HG03460 (cell line): ENCODE data around the gene RBM4B.

Experiments
- ATAC-seq: cut with Tn5 transposase; IDR thresholded peaks from one replicate; pipeline ENCODE4 v1.9.1; 2021; ENCODE audit not compliant: unreplicated experiment

Gene RBM4B

DNA sequence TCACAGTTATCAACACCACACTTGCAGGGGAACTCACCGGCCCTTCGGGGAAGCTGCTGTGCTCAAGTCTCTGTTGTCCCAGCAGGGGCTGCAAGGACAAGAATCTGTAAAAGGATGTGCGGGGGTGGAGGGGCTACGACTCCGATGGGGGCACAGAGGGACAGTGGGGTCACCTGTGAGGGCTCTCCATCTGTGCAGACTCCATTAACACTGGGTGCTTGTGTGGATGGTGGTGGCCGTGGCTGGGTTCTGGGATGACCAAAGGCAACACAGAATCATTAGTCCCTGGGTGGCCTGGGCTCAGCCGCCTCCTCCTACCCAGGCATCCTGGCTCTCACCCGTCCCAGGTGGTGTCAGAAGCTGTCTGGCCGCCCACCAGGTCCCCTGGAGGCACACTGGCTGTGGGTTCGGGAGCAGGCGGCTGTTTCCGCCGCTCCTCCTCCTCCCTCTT, 10.2 kb upstream of the RBM4B start:
- no peak for ATAC-seq

DNA sequence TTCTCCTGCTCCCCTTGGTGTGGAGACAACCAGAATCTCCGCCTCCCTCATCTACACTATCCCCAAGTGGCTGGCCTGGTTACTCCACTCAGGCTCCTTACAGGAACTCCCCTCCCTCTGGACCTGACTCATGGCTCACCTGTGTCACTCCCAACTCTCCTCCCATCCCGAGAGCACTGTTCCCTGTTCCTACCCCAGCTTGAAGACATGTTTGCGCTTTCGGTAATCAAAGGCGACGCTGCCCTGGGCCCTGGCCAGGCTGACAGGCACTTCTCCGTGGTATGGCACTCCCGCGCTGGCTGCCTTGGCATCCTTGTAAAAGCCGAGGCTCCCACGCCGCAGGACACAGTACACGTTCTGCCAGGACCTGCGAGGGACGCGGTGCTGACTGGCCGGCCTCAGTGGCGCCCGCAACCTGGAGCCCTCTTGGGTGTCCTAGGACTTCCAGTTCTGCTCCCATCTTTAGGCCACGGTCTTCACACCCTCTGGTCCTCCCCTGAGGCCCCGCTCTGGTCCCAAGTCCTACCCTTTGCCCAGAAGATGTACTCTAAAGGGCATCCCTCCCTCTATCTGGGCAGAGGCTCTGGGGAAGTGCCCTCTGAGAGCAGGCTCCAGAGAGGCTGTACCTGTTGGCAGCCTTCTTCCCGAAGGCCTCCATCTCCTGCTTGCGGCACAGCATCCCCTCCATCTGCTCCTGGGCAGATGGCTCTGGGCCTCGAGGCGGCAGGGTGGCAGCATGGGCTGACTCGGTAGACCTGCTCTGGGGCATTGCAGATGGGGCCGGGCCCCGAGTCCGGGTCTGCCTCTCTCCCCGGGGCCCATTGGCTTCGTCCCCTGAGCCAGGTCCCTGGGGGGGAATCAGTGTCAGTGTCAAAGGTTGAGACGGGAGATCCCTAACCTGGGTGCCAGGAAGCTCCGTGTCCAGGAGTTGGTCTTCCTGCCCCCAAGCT, 9.4 kb upstream of the RBM4B start:
- no peak for ATAC-seq

DNA sequence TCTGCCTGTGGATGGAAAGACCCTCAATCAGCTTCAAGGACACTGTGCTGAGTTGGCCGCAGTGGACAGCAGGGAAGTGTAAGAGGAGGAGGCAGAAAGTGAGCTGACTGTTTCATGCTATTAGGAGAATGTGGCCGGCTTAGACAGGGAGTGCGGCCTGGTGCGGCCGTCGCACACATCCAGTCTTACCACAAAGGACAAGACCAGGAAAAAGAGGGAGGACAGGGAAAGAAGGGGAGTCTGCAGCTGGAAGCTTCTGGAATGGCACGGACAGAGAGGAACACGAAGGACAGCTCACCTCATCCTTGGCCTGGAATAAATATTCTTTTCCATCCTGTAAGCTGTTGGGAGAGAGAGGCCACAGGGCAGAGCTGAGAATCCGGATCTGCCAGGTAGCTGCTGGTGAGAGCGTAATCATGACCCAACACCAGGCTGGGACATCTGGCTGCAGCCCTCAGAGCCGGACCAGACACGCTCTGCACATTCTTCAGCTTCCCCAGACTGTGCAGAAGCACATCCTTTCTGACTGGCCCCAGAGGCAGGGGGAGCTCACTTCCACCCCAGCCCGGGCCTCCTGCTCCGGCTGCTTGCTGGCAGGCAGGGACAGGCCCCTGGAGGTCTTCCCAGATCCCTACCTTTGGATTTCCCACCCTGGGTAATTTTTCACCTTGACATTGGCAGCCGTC, 8.6 kb upstream of the RBM4B start:
- no peak for ATAC-seq

DNA sequence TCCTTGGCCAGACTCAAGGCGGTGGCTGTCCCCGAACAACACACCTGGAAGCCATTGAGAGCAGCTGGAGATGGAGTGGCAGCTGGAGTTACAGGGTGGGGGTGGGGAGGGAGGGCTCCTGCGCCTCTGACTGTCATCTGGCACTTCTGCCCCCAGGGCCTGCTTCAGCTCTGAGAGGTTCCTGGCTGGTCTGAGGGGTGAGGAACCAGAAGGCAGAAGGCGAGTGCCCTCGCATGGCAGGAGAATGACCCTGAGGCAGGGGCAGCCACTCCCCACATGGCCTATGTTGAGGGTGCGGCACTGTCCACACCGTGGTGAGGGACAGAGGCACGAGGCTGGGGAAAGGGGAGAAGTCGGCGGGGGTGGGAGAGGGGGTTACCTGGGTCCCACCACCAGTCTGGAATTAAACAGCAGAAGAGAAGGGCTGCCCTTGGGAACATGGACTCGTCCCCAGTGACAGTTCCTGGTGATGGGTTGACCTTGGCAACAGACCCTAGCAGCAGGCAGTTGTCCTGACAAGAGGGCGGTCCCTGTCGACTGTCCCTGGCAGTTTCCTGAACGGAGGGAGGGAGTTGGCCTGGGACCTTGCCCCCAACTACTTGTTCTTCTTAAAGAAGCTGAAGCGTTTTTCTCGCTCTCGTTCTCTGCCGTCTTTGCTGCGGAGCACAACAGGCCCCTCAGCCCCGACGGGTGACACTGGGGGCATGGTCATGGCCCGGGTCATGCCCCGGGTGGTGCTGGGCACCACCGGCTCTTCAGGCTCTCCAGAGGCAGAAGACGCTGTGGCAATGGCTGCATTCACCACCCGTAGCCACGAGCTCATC, 7.8 kb upstream of the RBM4B start:
- no peak for ATAC-seq

DNA sequence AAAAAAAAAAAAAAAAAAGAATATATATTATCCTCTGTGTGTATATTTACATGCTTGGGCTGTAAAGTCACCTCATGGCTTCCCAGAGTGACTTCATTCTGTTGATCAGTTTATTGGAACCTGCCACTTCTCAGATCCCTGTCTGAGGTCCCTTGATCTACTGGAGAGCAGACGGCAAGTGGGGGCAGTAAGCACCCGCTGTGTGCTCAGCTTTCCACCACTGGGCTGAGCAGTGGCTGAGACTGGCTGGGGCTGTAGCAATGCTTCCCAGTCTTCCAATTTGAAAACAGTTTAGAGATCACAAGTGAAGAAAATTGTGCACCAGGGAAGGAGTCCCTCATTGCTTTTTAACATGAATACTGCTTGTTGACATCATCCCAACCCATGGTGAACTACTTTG, 6.9 kb upstream of the RBM4B start:
- no peak for ATAC-seq

DNA sequence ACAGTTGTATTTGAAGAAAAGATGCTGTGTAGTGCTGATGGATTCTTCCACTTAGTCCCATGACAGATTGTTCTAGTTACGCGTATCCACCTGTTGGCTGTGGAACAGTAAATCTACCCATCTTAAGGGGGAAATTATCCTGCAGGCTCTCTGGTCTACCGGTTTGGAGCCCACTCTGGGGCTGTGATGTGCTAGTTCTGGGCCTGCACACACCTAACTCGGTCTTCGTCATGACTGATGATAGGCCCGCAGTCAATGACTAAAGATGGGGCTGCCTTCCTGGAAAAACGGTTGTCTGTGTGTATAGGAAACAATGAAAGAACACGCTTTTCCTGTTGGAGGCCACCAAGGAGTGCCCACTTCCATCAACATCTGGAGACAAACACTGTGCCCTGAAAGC, 6.2 kb upstream of the RBM4B start:
- no peak for ATAC-seq

DNA sequence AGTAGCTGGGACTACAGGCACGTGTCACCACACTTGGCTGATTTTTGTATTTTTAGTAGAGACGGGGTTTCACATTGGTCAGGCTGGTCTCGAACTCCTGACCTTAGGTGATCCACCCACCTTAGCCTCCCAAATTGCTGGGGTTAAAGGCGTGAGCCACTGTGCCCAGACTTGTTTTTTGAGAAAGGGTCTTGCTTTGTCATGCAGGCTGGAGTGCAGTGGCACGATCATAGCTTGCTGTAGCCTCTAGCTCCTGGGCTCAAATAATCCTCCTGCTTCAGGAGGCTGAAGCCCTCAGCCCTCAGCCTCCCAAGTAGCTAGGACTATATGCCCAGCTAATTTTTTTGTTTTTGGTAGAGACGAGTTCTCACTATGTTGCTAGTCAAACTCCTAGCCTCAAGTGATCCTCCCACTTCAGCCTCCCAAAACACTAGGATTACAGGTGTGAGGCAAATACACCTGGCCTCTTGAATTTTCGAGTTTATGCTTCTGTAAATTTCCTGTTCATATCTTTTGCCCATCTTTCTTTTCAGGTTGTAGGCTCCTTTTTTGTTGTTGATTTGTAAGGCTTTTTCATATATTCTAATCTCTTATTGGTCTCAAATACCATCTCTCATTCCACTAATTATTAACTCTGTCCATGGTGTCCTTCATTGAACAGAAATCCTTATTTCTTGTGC, 3.4 kb upstream of the RBM4B start:
- ATAC-seq, result no peak

DNA sequence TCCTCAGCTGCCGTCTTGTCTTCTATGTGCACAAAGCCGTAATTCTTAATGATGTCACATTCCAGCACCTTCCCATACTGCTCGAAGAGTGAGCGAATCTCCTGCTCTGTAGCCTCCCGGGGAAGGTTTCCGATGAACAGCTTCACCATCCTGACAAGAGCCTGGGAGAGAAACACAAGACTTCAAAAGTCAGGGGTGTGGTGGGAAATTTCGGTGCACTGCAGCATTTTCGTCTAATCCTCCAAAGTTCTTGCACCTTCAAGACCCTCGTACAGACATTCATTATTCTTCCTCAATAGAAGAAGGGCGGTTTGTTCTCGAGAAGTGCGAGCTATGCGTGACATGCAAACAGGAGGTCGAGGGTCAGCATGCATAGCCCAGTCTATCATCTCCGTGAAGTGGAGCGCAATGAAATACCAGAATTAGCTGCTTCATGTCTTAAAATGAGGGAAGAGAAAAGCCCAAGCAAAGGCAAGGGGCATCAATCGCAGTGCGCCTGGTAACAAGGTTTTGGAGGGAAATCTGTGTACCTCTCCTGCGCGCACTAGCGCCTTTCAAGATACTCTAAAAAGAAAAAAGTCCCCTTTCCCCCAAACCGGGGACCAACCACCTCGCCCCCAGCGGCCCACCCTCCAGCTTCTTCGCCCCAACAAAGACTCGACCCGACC, 622 bp downstream of the RBM4B start:
- ATAC-seq, result no peak

DNA sequence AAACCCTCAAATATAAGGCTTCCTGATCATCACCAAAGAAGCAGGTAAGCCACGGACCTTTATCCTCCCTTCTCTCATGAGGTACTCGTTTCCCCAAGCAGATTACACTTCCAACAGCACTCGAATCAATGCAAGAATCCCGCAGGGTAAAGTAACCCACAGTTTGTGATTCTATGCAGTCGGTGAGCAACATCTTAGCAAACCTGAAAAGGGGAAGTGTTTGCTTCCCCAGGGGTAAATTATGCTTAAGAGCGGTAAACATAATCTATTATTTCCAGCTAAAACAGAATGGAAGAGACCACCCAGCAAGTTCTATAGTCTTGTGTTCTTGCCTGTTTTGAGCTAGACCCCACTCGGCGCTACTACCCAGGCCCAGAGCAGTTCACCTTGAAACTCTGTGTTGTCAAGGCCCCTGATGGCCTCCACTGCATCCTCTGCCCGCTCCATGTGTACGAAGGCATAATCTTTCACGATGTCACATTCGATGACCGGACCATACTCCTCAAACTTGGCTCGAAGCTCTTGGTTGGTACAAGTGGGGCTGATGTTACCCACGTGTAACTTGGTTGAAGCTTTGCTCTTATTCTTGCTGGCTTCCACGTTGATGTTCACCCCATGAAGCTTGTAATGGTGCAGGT, 1.3 kb downstream of the RBM4B start:
- ATAC-seq, result no peak

DNA sequence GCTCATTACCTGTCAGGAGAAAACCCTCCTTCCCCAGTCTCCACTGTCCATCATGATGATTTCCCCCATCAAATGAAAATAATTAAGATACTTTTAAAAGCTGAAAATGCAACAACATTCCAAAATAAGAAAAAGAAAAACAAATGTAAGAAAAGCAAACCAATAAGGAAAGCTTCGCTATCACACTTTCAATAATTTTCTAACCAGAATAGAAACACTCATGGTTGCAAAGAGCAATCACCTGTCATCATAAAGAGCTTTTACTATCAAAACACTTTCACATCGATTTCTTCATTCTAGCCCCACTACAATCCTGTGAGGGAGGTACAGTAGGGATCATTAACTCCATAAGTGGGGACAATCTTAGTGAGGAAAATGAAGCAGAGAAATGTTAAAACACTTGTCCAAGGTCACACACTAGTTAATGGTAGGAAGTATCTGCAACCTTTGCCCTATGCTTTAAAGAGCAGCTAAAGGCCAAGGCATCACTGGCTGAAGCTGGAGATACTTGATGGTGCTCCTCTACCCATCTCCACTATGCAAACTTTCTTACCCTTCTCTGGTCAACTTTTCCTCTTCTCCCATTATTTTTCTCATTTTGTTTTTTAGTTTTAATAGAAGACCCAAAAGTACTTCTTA, 2.6 kb downstream of the RBM4B start:
- ATAC-seq, result no peak

DNA sequence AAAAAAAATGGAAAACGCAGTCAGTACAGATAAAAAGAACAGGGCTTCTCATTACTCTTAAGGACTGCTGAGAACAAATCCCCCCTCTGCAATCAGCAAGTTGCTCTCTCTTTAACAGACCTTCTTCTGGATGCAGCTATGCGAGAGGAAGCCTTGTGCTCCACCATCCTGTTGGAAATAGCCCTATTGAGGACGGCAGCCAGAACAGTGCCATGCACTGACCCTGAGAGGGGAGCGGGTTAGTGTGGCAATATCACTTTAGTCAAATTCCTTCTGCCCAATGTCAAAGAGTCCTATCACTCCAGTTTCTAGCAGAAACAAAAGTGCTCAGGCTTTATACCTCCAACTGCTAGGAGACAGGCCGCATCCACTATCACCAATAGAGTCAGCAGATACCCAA, 6.9 kb downstream of the RBM4B start:
- ATAC-seq, result no peak

DNA sequence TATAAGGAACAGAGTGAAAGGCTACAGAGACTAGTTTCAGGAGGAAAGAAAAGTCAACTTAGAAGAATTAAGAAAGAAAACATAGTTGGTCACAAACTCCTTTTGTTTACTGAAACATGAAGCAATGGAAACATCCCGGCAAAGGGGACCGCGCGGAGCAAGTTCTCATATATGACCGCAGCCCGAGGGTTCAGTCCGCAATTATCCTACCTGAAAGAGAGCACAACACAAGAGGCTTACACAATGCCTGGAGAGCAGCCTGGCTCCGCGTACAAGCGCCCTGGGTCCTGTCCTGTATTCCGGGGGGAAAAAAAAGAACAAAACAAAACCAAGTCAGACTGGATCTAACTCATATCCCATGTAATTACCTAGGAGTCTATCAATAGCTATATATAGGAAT, 12.3 kb downstream of the RBM4B start:
- ATAC-seq, result no peak

DNA sequence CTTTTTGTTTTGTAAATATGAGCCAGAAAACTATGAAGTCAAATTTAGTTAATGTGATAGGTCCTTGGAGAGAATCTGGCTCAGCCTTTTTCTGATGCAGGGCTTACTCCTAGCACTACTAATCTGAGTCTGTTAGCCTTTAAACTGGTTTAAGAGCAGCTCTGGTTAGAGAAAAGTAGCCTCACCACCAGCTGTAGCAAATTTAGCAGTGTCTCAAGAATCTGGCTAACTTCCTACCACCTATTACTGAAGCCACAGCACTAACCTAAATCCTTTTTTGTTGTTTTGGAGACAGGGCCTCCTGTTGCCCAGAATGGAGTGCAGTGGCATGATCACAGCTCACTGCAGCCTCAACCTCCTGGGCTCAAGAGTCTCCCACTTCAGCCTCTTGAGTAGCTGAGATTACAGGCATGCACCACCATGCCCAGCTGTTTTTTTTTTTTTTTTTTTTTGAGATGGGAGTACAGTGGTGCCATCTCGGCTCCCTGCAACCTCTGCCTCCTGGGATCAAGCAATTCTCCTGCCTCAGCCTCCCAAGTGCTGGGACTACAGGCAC, 13.9 kb downstream of the RBM4B start:
- ATAC-seq, result no peak

DNA sequence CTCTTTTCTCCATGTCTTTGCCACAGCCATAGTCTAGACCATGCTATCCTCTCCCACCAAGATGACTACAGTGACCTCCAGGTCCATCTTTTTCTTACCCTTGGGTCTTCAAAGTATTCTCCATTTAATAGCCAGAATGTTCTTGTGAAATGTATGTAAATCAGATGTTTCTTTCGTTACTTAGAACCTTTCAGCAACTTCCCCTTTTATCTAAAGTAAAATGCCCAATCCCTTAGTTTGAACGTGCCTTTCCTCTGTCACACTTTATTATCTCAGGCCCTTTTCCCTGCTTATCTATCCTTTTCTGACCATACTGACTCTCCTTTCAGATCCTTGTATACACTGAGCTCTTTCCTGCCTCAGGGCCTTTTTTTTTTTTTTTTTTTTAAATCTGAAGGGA, 17.9 kb downstream of the RBM4B start:
- ATAC-seq, result no peak

DNA sequence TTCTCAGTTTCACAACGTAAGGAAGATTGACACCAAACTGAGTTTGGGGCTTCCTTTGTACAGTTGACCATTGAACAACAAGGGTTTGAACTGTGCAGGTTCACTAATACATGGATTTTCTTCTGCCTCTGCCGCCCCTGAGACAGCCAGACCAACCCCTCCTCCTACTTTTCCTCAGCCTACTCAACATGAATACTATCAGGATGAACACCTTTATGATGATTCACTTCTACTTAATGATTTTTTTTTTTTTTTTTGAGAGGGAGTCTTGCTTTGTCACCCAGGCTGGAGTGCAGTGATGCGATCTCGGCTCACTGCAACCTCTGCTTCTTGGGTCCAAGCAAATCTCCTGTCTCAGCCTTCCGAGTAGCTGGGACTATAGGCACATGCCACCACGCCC, 24.6 kb downstream of the RBM4B start:
- ATAC-seq, result no peak

DNA sequence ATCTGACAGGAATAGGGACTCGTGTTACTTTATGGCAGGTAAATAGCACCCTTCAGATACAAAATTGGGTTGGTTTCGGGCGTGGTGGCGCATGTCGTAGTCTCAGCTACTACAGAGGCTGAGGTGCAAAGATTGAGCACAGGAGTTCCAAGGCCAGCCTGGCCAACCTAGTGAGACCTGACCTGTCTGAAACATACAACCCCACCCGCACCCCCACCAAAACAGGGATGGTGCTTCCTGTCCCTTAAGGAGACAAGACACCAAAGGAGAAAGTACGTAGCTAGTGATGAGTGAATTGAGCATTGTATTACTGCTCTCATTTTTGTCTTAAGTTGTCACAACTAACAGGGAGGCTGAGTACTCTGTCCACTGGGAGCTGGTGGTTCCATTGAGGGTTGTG, 25.0 kb downstream of the RBM4B start:
- no peak for ATAC-seq

DNA sequence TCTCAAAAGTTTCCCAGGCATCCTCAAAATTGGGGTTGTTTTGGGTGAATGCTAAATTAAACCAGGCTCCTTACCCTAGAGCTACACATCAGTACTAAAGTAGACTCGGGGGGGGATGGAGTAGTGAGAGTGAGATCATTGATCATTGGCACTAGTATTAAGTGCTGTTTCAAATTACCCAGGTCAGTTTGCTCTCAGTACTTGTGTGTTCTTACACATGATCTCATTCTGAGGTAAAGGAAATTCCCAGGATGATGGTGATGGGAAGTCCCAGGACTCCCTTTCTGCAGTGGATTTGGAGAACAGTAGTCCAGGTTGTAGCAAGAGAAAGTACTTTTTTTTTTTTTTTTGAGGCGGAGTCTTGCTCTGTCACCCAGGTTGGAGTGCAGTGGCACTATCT, 26.7 kb downstream of the RBM4B start:
- ATAC-seq, result no peak

DNA sequence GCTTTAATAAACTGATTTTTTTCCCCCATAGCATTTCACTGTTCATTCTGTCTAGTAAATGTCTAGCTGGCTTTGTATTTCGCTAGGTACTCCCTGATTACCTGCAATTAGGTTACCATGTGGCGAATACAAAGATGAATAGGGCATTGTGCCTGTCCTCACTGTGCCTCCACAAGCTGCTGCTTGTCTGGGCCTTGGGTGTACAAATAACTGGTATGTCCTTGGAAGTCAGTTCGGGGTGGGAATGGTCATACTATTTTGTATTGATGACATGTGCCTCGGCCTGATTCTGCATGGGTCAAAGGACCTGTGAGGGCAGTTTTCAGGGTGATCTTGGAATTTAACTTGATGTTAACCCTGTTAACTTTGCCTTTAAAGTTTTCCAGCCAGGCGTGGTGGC, 27.8 kb downstream of the RBM4B start:
- ATAC-seq, result no peak

DNA sequence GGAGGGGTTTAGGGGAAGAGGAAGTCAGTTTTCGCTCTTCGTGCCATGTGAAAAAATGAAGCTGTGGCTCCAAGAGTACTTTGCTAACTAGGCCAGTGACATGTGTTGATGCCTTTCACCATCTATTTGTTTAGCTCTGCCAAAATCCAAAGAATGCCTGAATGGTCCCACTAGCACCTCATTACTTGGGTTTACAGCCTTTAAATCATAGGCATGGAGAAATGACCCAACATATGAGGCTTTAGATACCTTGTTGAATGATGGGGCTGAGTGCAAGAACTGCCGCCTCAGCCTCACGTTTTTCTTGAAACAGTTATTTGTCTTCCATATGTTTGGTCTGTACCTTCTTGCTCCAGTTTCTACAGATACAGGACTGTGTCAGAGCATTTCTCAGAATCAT, 30.9 kb downstream of the RBM4B start:
- no peak for ATAC-seq
